ENCODE results near the gene ZG16. TPM values are rescaled to one million over a fixed set of nuclear protein-coding genes. Genes with fewer than 3 reads are reported as not detected.
A peak's percentile ranks its signal among the peaks of the same experiment; 100 is the strongest.

Gene ZG16
- total and polyA plus RNA-seq, 9 of the 15 experiments (the other 6 are each of a cell fraction or from before 2014, with no cell fraction given), result 0.04 TPM; not detected in 8

DNA sequence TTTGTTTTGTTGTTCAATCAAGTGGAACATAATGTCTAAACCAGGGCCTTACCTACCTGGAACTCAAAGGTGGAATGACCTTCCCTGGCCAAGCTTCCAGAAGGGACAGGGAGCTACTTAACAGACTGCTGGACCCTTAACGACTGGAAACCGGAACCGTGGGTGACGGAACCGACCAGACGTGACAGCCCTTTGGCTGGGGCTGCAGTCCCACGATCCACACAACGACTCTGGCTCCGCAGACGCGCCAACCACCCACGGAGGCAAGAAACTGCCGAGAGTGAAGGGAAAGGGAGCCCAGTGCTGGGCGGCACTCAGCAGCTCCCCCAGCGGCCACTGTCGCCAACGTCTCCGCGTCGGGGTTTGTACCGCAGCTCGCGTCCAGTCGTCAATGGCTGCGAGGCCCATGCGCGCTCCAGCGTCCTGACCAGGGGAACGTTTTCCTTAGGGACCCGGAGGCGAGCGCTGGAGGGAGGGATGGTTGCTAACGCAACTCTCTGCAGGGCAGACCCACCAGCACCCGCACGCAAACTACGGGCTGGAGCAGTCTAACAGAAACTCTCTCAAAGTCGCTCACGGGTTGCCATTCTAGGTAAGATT is 6.9 kb downstream of the ZG16 start (continued):
- TF ChIP-seq ID3 (CRISPR knock-in tag; IDR thresholded peaks at IDR 0.05), result no peak
- peak; percentile 58; the same call in 1 of the 2 replicates for TF ChIP-seq ID3 (tag; IDR thresholded peaks at IDR 0.05)
- TF ChIP-seq CTCF (IDR thresholded peaks at IDR 0.05 in 2 of 3, conservative IDR thresholded peaks at IDR 0.05 in 1 of 3; ENCODE audit: insufficient read depth in 2 of 3, low read depth in 1 of 3, low read length in 3 of 3), result peak; percentile 80 to 91 (median 88)
- TF ChIP-seq ZNF830 (CRISPR knock-in tag; IDR thresholded peaks at IDR 0.05), result no peak
- no peak for TF ChIP-seq ZSCAN29 (IDR thresholded peaks at IDR 0.05)
- peak; percentile 54 for TF ChIP-seq HNRNPLL (IDR thresholded peaks at IDR 0.05; ENCODE audit: low read depth, low read length, poor library complexity, severe bottlenecking)
- 0 out of 4 replicates have a peak, but pooled peaks of 1 of the 2 experiments have one; percentile 49 for TF ChIP-seq MLLT1 (IDR thresholded peaks at IDR 0.05)
- peak; percentile 33 for TF ChIP-seq ZFP36 (IDR thresholded peaks at IDR 0.05; ENCODE audit: low read depth, low read length, partially characterized antibody)
- TF ChIP-seq E2F6 (IDR thresholded peaks at IDR 0.05; ENCODE audit: borderline replicate concordance in 1 of 2, extremely low read depth in 1 of 2, insufficient read depth in 1 of 2, insufficient read length in 1 of 2, low read depth in 1 of 2, low read length in 1 of 2, poor library complexity in 1 of 2, severe bottlenecking in 1 of 2), result peak in 1 of 2 experiments; percentile 52
- peak; percentile 35; the same call in 1 of the 2 replicates for TF ChIP-seq POLR2G (IDR thresholded peaks at IDR 0.05; ENCODE audit: low read depth, low read length)
- no peak for TF ChIP-seq NCOA1 (IDR thresholded peaks at IDR 0.05; ENCODE audit: low read depth)
- TF ChIP-seq CREM (IDR thresholded peaks at IDR 0.05; ENCODE audit: low read depth), result peak; percentile 84
- no peak for TF ChIP-seq MTF1 (CRISPR knock-in tag; IDR thresholded peaks at IDR 0.05; ENCODE audit: borderline replicate concordance)
- TF ChIP-seq ZBTB7A (IDR thresholded peaks at IDR 0.05; ENCODE audit: borderline replicate concordance, control insufficient read depth, low read depth, low read length), result no peak
- peak in 1 of 2 experiments; percentile 17; a peak in 1 of 4 replicates for TF ChIP-seq RCOR1 (IDR thresholded peaks at IDR 0.05; ENCODE audit: borderline replicate concordance in 1 of 2, low read depth in 2 of 2, low read length in 2 of 2)
- TF ChIP-seq SMC3 (conservative IDR thresholded peaks at IDR 0.05; ENCODE audit: insufficient read depth, low read depth, low read length), result 0 out of 2 replicates have a peak, but pooled peaks have one; percentile 27
- TF ChIP-seq HIVEP1 (CRISPR knock-in tag; IDR thresholded peaks at IDR 0.05), result no peak
- TF ChIP-seq ZNF778 (CRISPR knock-in tag; IDR thresholded peaks at IDR 0.05), result no peak
